Measurements from ENCODE around the gene EDIL3. TPM values are rescaled to one million over a fixed set of nuclear protein-coding genes. Genes with fewer than 3 reads are reported as not detected.
A peak's percentile ranks its signal among the peaks of the same experiment; 100 is the strongest.

EDIL3 gene
- total and polyA plus RNA-seq, 4 donors, result 70.2 to 246 (median 79.5) TPM

DNA sequence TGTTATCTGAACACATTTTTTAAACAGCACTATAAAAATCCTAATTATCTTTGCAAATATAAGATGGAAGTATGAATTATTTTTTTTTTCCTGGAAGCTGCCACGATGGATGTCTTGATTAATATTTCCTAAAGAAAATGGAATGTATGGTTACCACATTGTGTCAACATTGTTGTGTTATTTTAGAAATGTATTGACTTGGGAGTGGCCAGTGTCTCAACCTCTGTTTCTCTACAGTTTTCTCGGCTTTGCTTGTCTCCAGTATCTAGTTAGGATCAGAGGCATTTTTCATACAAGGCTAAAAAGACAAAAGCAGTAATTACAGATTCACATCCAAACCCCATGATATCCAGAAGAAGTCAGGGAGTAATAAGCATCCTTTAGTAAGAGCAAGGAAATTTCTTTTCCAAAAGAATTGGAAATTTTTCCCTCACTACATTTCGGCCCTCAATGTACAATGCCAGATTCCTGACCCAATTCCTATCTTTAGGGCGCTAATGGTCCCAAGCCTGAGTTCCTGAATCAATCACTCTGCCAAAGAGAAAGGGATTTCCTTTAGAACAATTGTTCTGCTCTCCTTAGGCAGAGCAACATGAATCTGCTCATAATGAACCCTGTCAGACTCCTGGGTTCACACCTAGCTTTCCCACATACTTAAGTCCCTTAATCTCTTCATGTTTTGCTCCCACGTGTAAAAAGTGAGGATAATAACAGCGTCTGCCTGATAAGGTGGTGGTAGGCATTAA lies 111.7 kb downstream of the EDIL3 start:
- no peaks in the 10 kb centered on the region for H3K9me3 ChIP-seq (ENCODE audit: control insufficient read depth, insufficient read depth, low read length)
- no peak overlapping the region for H3K27ac ChIP-seq (ENCODE audit: low read depth, low read length)
- DNase-seq (ENCODE audit: low read depth in 4 of 6, low spot score in 6 of 6), result no peak
- 80% methylated on average over 2 of the region's 6 CpGs for WGBS (ENCODE audit: insufficient coverage)
- H3K4me3 ChIP-seq (ENCODE audit: low read depth, low read length), result no peak overlapping the region
- H3K27me3 ChIP-seq (ENCODE audit: control insufficient read depth, insufficient read depth, low read length), result no peaks in the 10 kb centered on the region
- H3K36me3 ChIP-seq (ENCODE audit: control insufficient read depth, insufficient read depth, low read length), result no peaks in the 10 kb centered on the region
- H3K4me1 ChIP-seq (ENCODE audit: control insufficient read depth, insufficient read depth, low read length), result no peaks in the 10 kb centered on the region

DNA sequence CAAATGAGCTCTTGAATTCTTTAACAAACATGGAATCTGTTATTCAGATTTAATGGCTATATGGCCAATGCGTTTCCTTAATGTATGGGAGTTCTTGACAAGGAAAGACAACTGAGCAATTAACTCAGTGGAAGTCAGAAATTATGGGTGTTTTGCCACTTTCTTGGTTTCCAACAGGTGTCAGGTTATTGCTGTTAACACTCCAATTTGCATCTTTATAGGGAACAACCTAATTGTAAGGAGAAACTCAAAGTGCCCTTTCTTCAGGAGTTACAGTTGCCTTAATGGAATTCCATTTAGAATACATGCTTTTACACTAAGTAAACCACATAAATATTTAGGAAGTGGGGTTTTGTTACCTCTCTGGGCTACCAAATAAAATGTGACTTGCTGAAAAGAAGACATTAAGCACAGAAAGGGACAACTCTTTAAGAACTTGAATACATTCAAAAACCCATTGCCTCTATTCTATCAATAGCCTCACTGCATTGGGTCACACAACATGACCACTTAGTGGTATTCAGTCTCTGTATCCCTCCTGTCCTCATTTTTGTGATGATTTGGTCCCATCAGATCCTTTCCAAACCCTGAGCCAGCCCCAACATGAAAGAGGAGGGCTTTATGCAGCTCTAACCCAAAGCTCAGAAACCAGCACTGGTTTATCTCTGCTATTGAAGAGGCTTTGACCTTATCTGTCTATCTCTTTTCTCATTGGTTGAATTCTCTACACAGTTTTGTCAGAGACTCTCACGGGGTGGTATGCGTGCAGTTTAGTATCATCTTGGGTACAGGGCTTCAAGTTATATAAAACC lies 118.7 kb downstream of the EDIL3 start:
- no peaks in the 10 kb centered on the region for H3K27me3 ChIP-seq (ENCODE audit: control insufficient read depth, insufficient read depth, low read length)
- H3K27ac ChIP-seq (ENCODE audit: low read depth, low read length), result no peak overlapping the region
- H3K36me3 ChIP-seq (ENCODE audit: control insufficient read depth, insufficient read depth, low read length), result no peaks in the 10 kb centered on the region
- H3K9me3 ChIP-seq (ENCODE audit: control insufficient read depth, insufficient read depth, low read length), result no peaks in the 10 kb centered on the region
- no peak for DNase-seq (ENCODE audit: low read depth in 4 of 6, low spot score in 6 of 6)
- H3K4me3 ChIP-seq (ENCODE audit: low read depth, low read length), result no peak overlapping the region
- WGBS (ENCODE audit: insufficient coverage), result 79% methylated on average over 2 of the region's 3 CpGs
- H3K4me1 ChIP-seq (ENCODE audit: control insufficient read depth, insufficient read depth, low read length), result no peaks in the 10 kb centered on the region

DNA sequence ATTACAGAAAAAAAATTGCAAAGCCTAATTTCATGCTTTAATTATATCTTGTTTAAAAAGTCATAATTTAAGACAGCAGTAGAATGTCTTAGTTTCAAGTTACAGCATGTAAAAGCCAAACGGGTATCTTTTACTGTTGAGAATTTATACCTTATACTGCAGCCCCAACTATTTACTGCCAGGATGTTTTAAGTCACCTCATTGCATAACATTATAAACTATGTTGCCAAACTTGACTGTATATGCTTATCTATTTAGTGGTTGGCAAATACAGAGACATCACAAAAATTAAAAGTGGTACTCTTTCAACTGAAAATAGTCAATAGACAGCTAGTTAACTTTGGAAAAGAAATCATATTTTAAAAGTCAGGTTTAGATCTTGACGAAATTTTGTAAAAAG lies 119.5 kb downstream of the EDIL3 start:
- H3K27me3 ChIP-seq (ENCODE audit: control insufficient read depth, insufficient read depth, low read length), result no peaks in the 10 kb centered on the region
- H3K9me3 ChIP-seq (ENCODE audit: control insufficient read depth, insufficient read depth, low read length), result no peaks in the 10 kb centered on the region
- no peak overlapping the region for H3K4me3 ChIP-seq (ENCODE audit: low read depth, low read length)
- no peaks in the 10 kb centered on the region for H3K36me3 ChIP-seq (ENCODE audit: control insufficient read depth, insufficient read depth, low read length)
- H3K27ac ChIP-seq (ENCODE audit: low read depth, low read length), result no peak overlapping the region
- WGBS (ENCODE audit: insufficient coverage), result no CpG with 5 or more reads among the region's 2 CpGs
- no peak for DNase-seq (ENCODE audit: low read depth in 4 of 6, low spot score in 6 of 6)
- no peaks in the 10 kb centered on the region for H3K4me1 ChIP-seq (ENCODE audit: control insufficient read depth, insufficient read depth, low read length)

DNA sequence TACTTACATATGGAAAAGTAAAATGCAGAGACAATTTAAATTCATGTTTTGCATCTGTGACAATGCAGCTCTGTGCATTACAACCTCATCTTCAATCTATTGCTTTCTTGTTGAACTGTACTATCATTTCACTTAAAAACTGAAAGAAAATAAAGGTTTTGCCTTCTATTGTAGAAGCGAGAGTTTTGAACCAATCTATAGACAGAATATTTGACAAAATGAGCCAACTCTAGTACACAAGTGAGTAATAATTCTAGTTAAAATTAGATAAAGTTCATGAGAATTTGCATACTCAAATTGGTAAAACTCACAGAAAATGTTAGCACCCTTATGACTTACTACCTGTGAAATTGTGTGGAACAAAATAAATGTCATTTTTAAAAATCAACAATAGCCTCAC lies 123.7 kb downstream of the EDIL3 start:
- no peaks in the 10 kb centered on the region for H3K4me1 ChIP-seq (ENCODE audit: control insufficient read depth, insufficient read depth, low read length)
- no peak overlapping the region for H3K4me3 ChIP-seq (ENCODE audit: low read depth, low read length)
- H3K27ac ChIP-seq (ENCODE audit: low read depth, low read length), result no peak overlapping the region
- H3K9me3 ChIP-seq (ENCODE audit: control insufficient read depth, insufficient read depth, low read length), result no peaks in the 10 kb centered on the region
- no peaks in the 10 kb centered on the region for H3K36me3 ChIP-seq (ENCODE audit: control insufficient read depth, insufficient read depth, low read length)
- no peak for DNase-seq (ENCODE audit: low read depth in 4 of 6, low spot score in 6 of 6)
- no peaks in the 10 kb centered on the region for H3K27me3 ChIP-seq (ENCODE audit: control insufficient read depth, insufficient read depth, low read length)
- WGBS (ENCODE audit: insufficient coverage), result no CpG with 5 or more reads among the region's 1 CpG

DNA sequence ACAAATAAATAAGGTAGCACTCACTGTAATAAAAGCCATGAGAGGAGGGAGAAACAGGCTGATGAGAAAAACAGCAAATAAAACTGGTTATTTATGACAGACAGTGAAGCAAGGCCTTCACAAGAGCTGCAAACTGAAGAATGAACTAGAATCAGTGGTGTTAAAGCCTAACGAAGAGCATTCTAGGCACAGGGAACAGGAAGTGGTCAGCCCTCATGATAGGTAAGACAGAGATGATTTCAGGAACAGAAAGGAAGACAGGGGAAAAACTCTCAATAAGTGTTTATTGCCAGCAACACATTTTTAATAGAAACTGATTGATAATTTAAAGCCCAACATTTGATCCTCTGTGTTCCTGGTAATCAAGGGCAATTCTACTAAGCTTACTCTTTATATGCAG lies 124.5 kb downstream of the EDIL3 start:
- Histone ChIP-seq H3K27me3 (ENCODE audit: control insufficient read depth, insufficient read depth, low read length) (no peaks in the 10 kb centered on the region), H3K9me3 (ENCODE audit: control insufficient read depth, insufficient read depth, low read length) (no peaks in the 10 kb centered on the region), H3K4me3 (ENCODE audit: low read depth, low read length) (no peak overlapping the region), H3K27ac (ENCODE audit: low read depth, low read length) (no peak overlapping the region), H3K36me3 (ENCODE audit: control insufficient read depth, insufficient read depth, low read length) (no peaks in the 10 kb centered on the region), H3K4me1 (ENCODE audit: control insufficient read depth, insufficient read depth, low read length) (no peaks in the 10 kb centered on the region)
- no peak for DNase-seq (ENCODE audit: low read depth in 4 of 6, low spot score in 6 of 6)
- 83% methylated on average over 1 of the region's 1 CpG for WGBS (ENCODE audit: insufficient coverage)

DNA sequence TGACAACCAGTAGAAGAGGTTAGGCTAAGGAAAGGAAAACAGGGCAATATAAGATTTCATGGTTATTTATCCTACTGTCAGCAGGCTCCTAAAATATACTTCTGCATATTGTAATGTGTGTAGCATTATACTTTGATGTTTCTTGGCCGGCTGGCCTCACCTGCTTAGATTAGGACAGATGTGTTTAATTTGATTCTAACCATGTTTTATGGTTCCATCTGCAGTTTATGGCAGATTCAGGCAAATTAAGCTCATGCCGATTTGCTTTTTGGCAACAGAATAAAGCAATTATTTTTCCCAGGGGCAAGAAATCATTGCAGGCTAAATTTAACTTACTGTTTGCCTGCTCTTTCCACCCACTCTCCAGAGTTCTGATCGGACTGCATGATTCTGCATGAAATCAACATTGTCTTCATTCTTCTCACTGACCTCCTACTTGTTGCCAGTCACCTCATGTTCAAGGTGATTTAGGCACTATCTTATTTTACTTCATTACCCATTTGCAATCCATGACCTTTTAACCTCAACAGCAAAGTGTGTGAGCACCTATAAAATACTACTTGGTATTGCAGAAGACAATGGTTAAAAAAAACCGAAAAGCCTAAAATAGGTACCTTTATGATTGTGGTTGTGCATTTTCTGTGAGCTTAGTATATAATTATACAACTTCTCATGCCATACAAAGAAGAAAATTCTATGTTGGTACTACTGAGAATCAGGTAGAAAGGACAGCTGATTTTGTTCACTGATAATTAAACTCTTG lies 125.2 kb downstream of the EDIL3 start:
- WGBS (ENCODE audit: insufficient coverage), result 57% methylated on average over 3 of the region's 4 CpGs
- no peaks in the 10 kb centered on the region for H3K27me3 ChIP-seq (ENCODE audit: control insufficient read depth, insufficient read depth, low read length)
- no peak overlapping the region for H3K27ac ChIP-seq (ENCODE audit: low read depth, low read length)
- no peak overlapping the region for H3K4me3 ChIP-seq (ENCODE audit: low read depth, low read length)
- peak in 1 of 6 donors; percentile 52 for DNase-seq (ENCODE audit: low read depth in 4 of 6, low spot score in 6 of 6)
- no peaks in the 10 kb centered on the region for H3K9me3 ChIP-seq (ENCODE audit: control insufficient read depth, insufficient read depth, low read length)
- H3K36me3 ChIP-seq (ENCODE audit: control insufficient read depth, insufficient read depth, low read length), result no peaks in the 10 kb centered on the region
- no peaks in the 10 kb centered on the region for H3K4me1 ChIP-seq (ENCODE audit: control insufficient read depth, insufficient read depth, low read length)

DNA sequence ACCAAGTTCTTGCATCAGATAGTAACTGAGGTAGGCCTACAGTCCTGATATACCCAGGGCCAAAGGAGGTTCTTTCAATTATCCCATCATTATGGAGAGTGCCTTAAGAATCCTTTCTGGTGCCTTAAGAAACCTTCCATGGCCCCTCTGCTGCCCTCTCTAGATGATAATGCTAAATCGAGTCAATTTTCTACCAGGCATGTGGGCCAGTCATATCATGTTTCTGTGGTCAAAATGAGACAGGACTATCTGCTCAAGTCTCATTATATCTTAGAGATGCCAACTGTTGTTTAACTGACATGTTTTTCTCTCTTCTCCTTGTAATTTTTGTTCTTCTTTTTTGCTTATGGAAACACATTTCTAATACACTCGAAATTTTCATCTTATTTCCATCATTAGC lies 127.6 kb downstream of the EDIL3 start:
- no peak for DNase-seq (ENCODE audit: low read depth in 4 of 6, low spot score in 6 of 6)
- WGBS (ENCODE audit: insufficient coverage), result 100% methylated on average over 1 of the region's 2 CpGs
- H3K9me3 ChIP-seq (ENCODE audit: control insufficient read depth, insufficient read depth, low read length), result no peaks in the 10 kb centered on the region

DNA sequence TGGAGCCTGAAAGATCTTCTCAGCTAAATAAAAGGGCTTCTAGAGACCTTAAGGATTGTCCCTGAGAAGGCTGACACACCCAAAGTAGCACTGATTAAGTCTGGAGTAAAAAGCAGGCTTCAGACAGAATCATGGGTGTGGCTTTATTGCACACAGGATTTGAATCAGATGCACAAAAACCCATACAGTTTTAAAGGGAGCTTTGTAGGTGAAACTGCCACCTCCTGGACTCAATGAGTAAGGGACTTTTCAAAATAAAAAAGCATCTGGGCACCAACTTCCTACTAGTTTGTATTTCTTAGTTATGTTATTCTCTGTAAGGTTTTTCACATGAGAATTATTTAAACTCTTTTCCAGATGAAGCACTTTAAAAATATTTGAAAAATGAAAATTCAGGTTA lies 129.4 kb downstream of the EDIL3 start:
- no peaks in the 10 kb centered on the region for H3K9me3 ChIP-seq (ENCODE audit: control insufficient read depth, insufficient read depth, low read length)
- no peaks in the 10 kb centered on the region for H3K27me3 ChIP-seq (ENCODE audit: control insufficient read depth, insufficient read depth, low read length)
- H3K36me3 ChIP-seq (ENCODE audit: control insufficient read depth, insufficient read depth, low read length), result no peaks in the 10 kb centered on the region
- H3K4me1 ChIP-seq (ENCODE audit: control insufficient read depth, insufficient read depth, low read length), result no peaks in the 10 kb centered on the region
- no peak overlapping the region for H3K4me3 ChIP-seq (ENCODE audit: low read depth, low read length)
- no peak overlapping the region for H3K27ac ChIP-seq (ENCODE audit: low read depth, low read length)
- no peak for DNase-seq (ENCODE audit: low read depth in 4 of 6, low spot score in 6 of 6)

More for the DNA sequence above, 127.6 kb downstream of the EDIL3 start:
- H3K4me1 ChIP-seq (ENCODE audit: control insufficient read depth, insufficient read depth, low read length), result no peaks in the 10 kb centered on the region
- no peak overlapping the region for H3K4me3 ChIP-seq (ENCODE audit: low read depth, low read length)
- no peaks in the 10 kb centered on the region for H3K27me3 ChIP-seq (ENCODE audit: control insufficient read depth, insufficient read depth, low read length)
- no peaks in the 10 kb centered on the region for H3K36me3 ChIP-seq (ENCODE audit: control insufficient read depth, insufficient read depth, low read length)
- H3K27ac ChIP-seq (ENCODE audit: low read depth, low read length), result no peak overlapping the region

DNA sequence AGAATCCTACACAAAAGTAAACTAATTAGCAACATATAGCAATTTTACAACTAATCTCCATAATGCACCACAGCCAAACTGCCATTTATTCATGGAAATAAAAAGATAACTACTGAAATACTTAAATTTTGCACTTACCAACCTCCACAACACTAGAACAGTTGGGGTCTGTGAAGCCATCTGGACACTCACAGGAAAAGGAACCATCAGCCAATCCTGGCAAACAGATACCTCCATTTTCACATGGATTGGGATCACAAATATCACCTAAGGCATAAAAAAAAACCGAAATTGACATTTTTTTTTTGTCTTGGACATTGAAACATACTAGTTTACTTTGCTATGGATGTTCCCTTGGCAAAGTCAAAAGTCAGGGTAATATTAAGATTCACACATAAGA lies 130.7 kb downstream of the EDIL3 start:
- Histone ChIP-seq H3K27ac (ENCODE audit: low read depth, low read length) (no peak overlapping the region), H3K4me3 (ENCODE audit: low read depth, low read length) (no peak overlapping the region), H3K4me1 (ENCODE audit: control insufficient read depth, insufficient read depth, low read length) (no peaks in the 10 kb centered on the region), H3K27me3 (ENCODE audit: control insufficient read depth, insufficient read depth, low read length) (no peaks in the 10 kb centered on the region), H3K36me3 (ENCODE audit: control insufficient read depth, insufficient read depth, low read length) (no peaks in the 10 kb centered on the region), H3K9me3 (ENCODE audit: control insufficient read depth, insufficient read depth, low read length) (no peaks in the 10 kb centered on the region)
- DNase-seq (ENCODE audit: low read depth in 4 of 6, low spot score in 6 of 6), result peak in 1 of 6 donors; percentile 21
- WGBS (ENCODE audit: insufficient coverage), result no CpG with 5 or more reads among the region's 1 CpG

All from spinal cord (tissue), 10 donors.